Activated naive CD8-positive, alpha-beta T cell treated with anti-CD3 and anti-CD28 coated beads for 36 hours (primary cell): ENCODE data around the gene HTR6. TPM values are rescaled to one million over a fixed set of nuclear protein-coding genes. Genes with fewer than 3 reads are reported as not detected.

Experiments
- DNase-seq: peaks from one replicate; pipeline ENCODE4 v3.0.0; 2021
- H3K27ac Mint-ChIP-seq: one replicate; pipeline ENCODE4 v1.8.0; 2022; ENCODE audit warnings: mild to moderate bottlenecking, moderate library complexity, mixed read lengths
- H3K27me3 Mint-ChIP-seq: one replicate; pipeline ENCODE4 v1.8.0; 2022; ENCODE audit warnings: mild to moderate bottlenecking, mixed read lengths
- H3K36me3 Mint-ChIP-seq: one replicate; pipeline ENCODE4 v1.8.0; 2021; ENCODE audit warnings: mild to moderate bottlenecking, mixed read lengths
- H3K4me1 Mint-ChIP-seq: one replicate; pipeline ENCODE4 v1.8.0; 2021; ENCODE audit warnings: mixed read lengths
- H3K4me3 Mint-ChIP-seq: one replicate; pipeline ENCODE4 v1.8.0; 2022; ENCODE audit warnings: mild to moderate bottlenecking, moderate library complexity, mixed read lengths
- H3K9me3 Mint-ChIP-seq: one replicate; pipeline ENCODE4 v1.8.0; 2022; ENCODE audit warnings: mixed read lengths
- total RNA-seq, 2 experiments: library from RNA; stranded (reverse); gene quantifications; one replicate each; pipeline ENCODE4 v1.2.3, GENCODE V29; 2021

HTR6 gene
- total RNA-seq, 2 experiments from 2014 or later = not detected

GRCh38 chr1:19645411-19646251 is 19.0 kb upstream of the HTR6 start:
- no peaks in the 10 kb centered on the region for H3K9me3 Mint-ChIP-seq
- H3K36me3 Mint-ChIP-seq = no peaks in the 10 kb centered on the region
- H3K27me3 Mint-ChIP-seq = peaks cover 13% of the 10 kb centered on the region
- H3K4me3 Mint-ChIP-seq = peak overlapping the region; percentile 95
- peaks cover 29% of the 10 kb centered on the region for H3K4me1 Mint-ChIP-seq
- DNase-seq = no peak
- H3K27ac Mint-ChIP-seq = no peak overlapping the region

GRCh38 chr1:19646377-19647319 is 18.0 kb upstream of the HTR6 start:
- Mint-ChIP-seq H3K9me3 (no peaks in the 10 kb centered on the region), H3K4me3 (no peak overlapping the region), H3K27me3 (peaks cover 13% of the 10 kb centered on the region), H3K36me3 (no peaks in the 10 kb centered on the region), H3K4me1 (peaks cover 32% of the 10 kb centered on the region), H3K27ac (no peak overlapping the region)
- DNase-seq = no peak

- H3K27me3 Mint-ChIP-seq = peaks cover 9% of the 10 kb centered on the region
- H3K9me3 Mint-ChIP-seq = no peaks in the 10 kb centered on the region
- H3K27ac Mint-ChIP-seq = no peak overlapping the region
- no peaks in the 10 kb centered on the region for H3K36me3 Mint-ChIP-seq
- DNase-seq = peak; percentile 27
- H3K4me1 Mint-ChIP-seq = peaks cover 32% of the 10 kb centered on the region
- H3K4me3 Mint-ChIP-seq = peak overlapping the region; percentile 32
Measured at GRCh38 chr1:19647643-19648042, 17.0 kb upstream of the HTR6 start.

- Mint-ChIP-seq H3K4me3 (no peak overlapping the region), H3K4me1 (peaks cover 30% of the 10 kb centered on the region), H3K27ac (no peak overlapping the region), H3K36me3 (no peaks in the 10 kb centered on the region), H3K27me3 (peaks cover 3% of the 10 kb centered on the region), H3K9me3 (no peaks in the 10 kb centered on the region)
- no peak for DNase-seq
Measured at GRCh38 chr1:19648239-19648638, 16.4 kb upstream of the HTR6 start.

GRCh38 chr1:19648689-19649088 is 16.0 kb upstream of the HTR6 start:
- Mint-ChIP-seq H3K27me3 (no peaks in the 10 kb centered on the region), H3K36me3 (no peaks in the 10 kb centered on the region), H3K9me3 (no peaks in the 10 kb centered on the region), H3K27ac (no peak overlapping the region), H3K4me1 (peaks cover 27% of the 10 kb centered on the region), H3K4me3 (no peak overlapping the region)
- no peak for DNase-seq

GRCh38 chr1:19650416-19651140 is 14.1 kb upstream of the HTR6 start:
- DNase-seq = no peak
- H3K36me3 Mint-ChIP-seq = peaks cover 2% of the 10 kb centered on the region
- no peak overlapping the region for H3K4me3 Mint-ChIP-seq
- no peaks in the 10 kb centered on the region for H3K27me3 Mint-ChIP-seq
- H3K4me1 Mint-ChIP-seq = peaks cover 29% of the 10 kb centered on the region
- no peaks in the 10 kb centered on the region for H3K9me3 Mint-ChIP-seq
- H3K27ac Mint-ChIP-seq = no peak overlapping the region

- H3K4me3 Mint-ChIP-seq = no peak overlapping the region
- H3K9me3 Mint-ChIP-seq = no peaks in the 10 kb centered on the region
- no peaks in the 10 kb centered on the region for H3K27me3 Mint-ChIP-seq
- peak; percentile 56 for DNase-seq
- H3K27ac Mint-ChIP-seq = no peak overlapping the region
- peaks cover 2% of the 10 kb centered on the region for H3K36me3 Mint-ChIP-seq
- H3K4me1 Mint-ChIP-seq = peaks cover 24% of the 10 kb centered on the region
Measured at GRCh38 chr1:19651141-19651737, 13.4 kb upstream of the HTR6 start.

- H3K27ac Mint-ChIP-seq = no peak overlapping the region
- H3K27me3 Mint-ChIP-seq = no peaks in the 10 kb centered on the region
- no peak for DNase-seq
- H3K9me3 Mint-ChIP-seq = no peaks in the 10 kb centered on the region
- H3K4me3 Mint-ChIP-seq = no peak overlapping the region
- H3K4me1 Mint-ChIP-seq = peaks cover 14% of the 10 kb centered on the region
- H3K36me3 Mint-ChIP-seq = peaks cover 2% of the 10 kb centered on the region
Measured at GRCh38 chr1:19654386-19654785, 10.3 kb upstream of the HTR6 start.

- H3K4me1 Mint-ChIP-seq = peaks cover 17% of the 10 kb centered on the region
- no peak overlapping the region for H3K4me3 Mint-ChIP-seq
- H3K27ac Mint-ChIP-seq = no peak overlapping the region
- H3K36me3 Mint-ChIP-seq = peaks cover 2% of the 10 kb centered on the region
- no peak for DNase-seq
- H3K9me3 Mint-ChIP-seq = no peaks in the 10 kb centered on the region
- H3K27me3 Mint-ChIP-seq = no peaks in the 10 kb centered on the region
Measured at GRCh38 chr1:19654886-19655717, 9.6 kb upstream of the HTR6 start.

- Mint-ChIP-seq H3K36me3 (peaks cover 2% of the 10 kb centered on the region), H3K27ac (no peak overlapping the region), H3K27me3 (peaks cover 4% of the 10 kb centered on the region), H3K4me1 (peaks cover 13% of the 10 kb centered on the region), H3K4me3 (no peak overlapping the region), H3K9me3 (no peaks in the 10 kb centered on the region)
- no peak for DNase-seq
Measured at GRCh38 chr1:19655718-19656080, 9.0 kb upstream of the HTR6 start.

GRCh38 chr1:19656134-19656779 is 8.4 kb upstream of the HTR6 start:
- no peak for DNase-seq
- peaks cover 10% of the 10 kb centered on the region for H3K4me1 Mint-ChIP-seq
- H3K36me3 Mint-ChIP-seq = peaks cover 2% of the 10 kb centered on the region
- H3K27ac Mint-ChIP-seq = no peak overlapping the region
- no peaks in the 10 kb centered on the region for H3K9me3 Mint-ChIP-seq
- H3K27me3 Mint-ChIP-seq = peaks cover 9% of the 10 kb centered on the region
- H3K4me3 Mint-ChIP-seq = no peak overlapping the region

- Mint-ChIP-seq H3K9me3 (no peaks in the 10 kb centered on the region), H3K4me3 (no peak overlapping the region)
Measured at GRCh38 chr1:19656780-19657466, 7.8 kb upstream of the HTR6 start.

GRCh38 chr1:19657511-19657910 is 7.2 kb upstream of the HTR6 start:
- Mint-ChIP-seq H3K36me3 (peaks cover 2% of the 10 kb centered on the region), H3K4me3 (no peak overlapping the region), H3K9me3 (no peaks in the 10 kb centered on the region), H3K4me1 (peaks cover 12% of the 10 kb centered on the region), H3K27ac (no peak overlapping the region), H3K27me3 (peaks cover 13% of the 10 kb centered on the region)
- DNase-seq = no peak

More at GRCh38 chr1:19656780-19657466, 7.8 kb upstream of the HTR6 start:
- H3K36me3 Mint-ChIP-seq = peaks cover 2% of the 10 kb centered on the region
- no peak overlapping the region for H3K27ac Mint-ChIP-seq
- DNase-seq = no peak
- peaks cover 12% of the 10 kb centered on the region for H3K27me3 Mint-ChIP-seq
- H3K4me1 Mint-ChIP-seq = peaks cover 12% of the 10 kb centered on the region
